HepG2 (cell line): ENCODE data around the gene PARS2.

ENCODE experiments used
- NBN ChIP-seq: fragments of 450-650 bp; conservative IDR thresholded peaks from 2 replicates; pipeline ENCODE4 v1.6.1; 2017
- SRSF9 ChIP-seq: fragments of 200-400 bp; formaldehyde crosslinking; IDR thresholded peaks from 2 replicates; pipeline ENCODE4 v1.6.1; 2018; ENCODE audit warnings: borderline replicate concordance, mild to moderate bottlenecking, low read depth, low read length; ENCODE audit not compliant: insufficient read depth, poor library complexity, severe bottlenecking
- TF ChIP-seq, protein P1 (sequence below): sonication (generic); formaldehyde crosslinking; IDR thresholded peaks from one replicate; pipeline ENCODE4 v1.5.1; 2020; ENCODE audit warnings: mild to moderate bottlenecking, missing genetic modification reagents; ENCODE audit errors: not compliant biosample characterization
- TF ChIP-seq, protein P2 (sequence below): sonication (generic); formaldehyde crosslinking; IDR thresholded peaks from 2 replicates; pipeline ENCODE4 v1.5.1; 2020; ENCODE audit warnings: mild to moderate bottlenecking, missing genetic modification reagents
- TF ChIP-seq, protein P3 (sequence below): IDR thresholded peaks from 2 replicates; pipeline ENCODE4 v1.6.1; 2016
- TF ChIP-seq, protein P4 (sequence below): sonication (generic); formaldehyde crosslinking; IDR thresholded peaks from 2 replicates; pipeline ENCODE4 v1.5.0; 2020; ENCODE audit warnings: missing genetic modification reagents

DNA sequence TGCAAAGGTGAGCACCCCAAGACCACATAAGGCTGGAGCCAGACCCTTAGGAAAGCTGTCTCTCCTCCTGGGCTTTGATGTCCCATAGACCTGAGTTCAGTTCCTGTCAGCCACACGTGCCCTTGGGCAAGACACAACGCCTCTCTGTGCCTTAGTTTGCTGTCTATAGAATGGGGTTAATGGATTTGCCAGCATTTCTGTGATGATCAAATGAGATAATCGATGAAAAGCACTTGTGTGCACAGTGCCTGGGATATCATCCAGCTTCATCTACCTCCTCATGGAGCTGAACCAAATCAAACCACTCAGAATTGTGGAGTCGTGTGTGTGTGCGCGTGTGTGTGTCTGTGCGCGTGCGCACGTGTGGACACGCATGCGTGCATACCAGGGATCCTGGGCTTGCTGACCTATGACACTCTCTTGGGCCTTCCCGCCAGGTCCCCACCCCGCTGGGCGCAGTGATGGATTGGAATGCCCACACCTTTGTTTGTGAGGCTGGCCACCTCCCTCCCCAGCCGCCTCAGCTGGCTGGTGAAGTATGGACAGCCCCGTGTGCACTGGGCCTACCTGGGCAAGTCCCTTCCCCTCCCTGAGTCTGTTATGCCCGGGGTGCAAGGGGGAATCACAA, 31.6 kb upstream of the PARS2 start:
- TF ChIP-seq, protein P1, sequence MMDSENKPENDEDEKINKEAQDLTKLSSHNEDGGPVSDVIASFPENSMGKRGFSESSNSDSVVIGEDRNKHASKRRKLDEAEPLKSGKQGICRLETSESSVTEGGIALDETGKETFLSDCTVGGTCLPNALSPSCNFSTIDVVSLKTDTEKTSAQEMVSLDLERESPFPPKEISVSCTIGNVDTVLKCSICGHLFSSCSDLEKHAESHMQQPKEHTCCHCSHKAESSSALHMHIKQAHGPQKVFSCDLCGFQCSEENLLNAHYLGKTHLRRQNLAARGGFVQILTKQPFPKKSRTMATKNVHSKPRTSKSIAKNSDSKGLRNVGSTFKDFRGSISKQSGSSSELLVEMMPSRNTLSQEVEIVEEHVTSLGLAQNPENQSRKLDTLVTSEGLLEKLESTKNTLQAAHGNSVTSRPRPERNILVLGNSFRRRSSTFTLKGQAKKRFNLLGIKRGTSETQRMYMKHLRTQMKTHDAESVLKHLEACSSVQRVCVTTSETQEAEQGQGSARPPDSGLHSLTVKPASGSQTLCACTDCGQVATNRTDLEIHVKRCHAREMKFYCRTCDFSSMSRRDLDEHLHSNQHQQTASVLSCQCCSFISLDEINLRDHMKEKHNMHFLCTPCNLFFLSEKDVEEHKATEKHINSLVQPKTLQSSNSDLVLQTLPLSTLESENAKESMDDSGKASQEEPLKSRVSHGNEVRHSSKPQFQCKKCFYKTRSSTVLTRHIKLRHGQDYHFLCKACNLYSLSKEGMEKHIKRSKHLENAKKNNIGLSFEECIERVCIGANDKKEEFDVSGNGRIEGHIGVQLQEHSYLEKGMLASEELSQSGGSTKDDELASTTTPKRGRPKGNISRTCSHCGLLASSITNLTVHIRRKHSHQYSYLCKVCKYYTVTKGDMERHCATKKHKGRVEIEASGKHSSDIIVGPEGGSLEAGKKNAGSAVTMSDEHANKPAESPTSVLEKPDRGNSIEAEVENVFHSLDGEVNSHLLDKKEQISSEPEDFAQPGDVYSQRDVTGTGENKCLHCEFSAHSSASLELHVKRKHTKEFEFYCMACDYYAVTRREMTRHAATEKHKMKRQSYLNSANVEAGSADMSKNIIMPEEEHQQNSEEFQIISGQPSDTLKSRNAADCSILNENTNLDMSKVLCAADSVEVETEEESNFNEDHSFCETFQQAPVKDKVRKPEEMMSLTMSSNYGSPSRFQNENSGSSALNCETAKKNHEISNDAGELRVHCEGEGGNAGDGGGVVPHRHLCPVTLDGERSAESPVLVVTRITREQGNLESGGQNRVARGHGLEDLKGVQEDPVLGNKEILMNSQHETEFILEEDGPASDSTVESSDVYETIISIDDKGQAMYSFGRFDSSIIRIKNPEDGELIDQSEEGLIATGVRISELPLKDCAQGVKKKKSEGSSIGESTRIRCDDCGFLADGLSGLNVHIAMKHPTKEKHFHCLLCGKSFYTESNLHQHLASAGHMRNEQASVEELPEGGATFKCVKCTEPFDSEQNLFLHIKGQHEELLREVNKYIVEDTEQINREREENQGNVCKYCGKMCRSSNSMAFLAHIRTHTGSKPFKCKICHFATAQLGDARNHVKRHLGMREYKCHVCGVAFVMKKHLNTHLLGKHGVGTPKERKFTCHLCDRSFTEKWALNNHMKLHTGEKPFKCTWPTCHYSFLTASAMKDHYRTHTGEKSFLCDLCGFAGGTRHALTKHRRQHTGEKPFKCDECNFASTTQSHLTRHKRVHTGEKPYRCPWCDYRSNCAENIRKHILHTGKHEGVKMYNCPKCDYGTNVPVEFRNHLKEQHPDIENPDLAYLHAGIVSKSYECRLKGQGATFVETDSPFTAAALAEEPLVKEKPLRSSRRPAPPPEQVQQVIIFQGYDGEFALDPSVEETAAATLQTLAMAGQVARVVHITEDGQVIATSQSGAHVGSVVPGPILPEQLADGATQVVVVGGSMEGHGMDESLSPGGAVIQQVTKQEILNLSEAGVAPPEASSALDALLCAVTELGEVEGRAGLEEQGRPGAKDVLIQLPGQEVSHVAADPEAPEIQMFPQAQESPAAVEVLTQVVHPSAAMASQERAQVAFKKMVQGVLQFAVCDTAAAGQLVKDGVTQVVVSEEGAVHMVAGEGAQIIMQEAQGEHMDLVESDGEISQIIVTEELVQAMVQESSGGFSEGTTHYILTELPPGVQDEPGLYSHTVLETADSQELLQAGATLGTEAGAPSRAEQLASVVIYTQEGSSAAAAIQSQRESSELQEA (CRISPR knock-in tag) = no peak
- TF ChIP-seq, protein P2, sequence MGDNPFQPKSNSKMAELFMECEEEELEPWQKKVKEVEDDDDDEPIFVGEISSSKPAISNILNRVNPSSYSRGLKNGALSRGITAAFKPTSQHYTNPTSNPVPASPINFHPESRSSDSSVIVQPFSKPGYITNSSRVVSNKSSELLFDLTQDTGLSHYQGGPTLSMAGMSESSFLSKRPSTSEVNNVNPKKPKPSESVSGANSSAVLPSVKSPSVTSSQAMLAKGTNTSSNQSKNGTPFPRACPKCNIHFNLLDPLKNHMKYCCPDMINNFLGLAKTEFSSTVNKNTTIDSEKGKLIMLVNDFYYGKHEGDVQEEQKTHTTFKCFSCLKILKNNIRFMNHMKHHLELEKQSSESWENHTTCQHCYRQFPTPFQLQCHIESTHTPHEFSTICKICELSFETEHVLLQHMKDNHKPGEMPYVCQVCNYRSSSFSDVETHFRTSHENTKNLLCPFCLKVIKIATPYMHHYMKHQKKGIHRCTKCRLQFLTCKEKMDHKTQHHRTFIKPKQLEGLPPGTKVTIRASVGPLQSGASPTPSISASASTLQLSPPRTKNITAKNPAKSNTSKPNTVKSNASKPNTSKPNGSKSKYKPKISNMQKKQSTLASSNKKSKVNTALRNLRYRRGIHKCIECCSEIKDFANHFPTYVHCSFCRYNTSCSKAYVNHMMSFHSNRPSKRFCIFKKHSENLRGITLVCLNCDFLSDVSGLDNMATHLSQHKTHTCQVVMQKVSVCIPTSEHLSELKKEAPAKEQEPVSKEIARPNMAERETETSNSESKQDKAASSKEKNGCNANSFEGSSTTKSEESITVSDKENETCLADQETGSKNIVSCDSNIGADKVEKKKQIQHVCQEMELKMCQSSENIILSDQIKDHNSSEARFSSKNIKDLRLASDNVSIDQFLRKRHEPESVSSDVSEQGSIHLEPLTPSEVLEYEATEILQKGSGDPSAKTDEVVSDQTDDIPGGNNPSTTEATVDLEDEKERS (CRISPR knock-in tag) = no peak
- TF ChIP-seq SRSF9 (no peak), NBN (no peak)
- TF ChIP-seq, protein P3, sequence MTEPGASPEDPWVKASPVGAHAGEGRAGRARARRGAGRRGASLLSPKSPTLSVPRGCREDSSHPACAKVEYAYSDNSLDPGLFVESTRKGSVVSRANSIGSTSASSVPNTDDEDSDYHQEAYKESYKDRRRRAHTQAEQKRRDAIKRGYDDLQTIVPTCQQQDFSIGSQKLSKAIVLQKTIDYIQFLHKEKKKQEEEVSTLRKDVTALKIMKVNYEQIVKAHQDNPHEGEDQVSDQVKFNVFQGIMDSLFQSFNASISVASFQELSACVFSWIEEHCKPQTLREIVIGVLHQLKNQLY (CRISPR knock-in tag) = no peak
- TF ChIP-seq, protein P4, sequence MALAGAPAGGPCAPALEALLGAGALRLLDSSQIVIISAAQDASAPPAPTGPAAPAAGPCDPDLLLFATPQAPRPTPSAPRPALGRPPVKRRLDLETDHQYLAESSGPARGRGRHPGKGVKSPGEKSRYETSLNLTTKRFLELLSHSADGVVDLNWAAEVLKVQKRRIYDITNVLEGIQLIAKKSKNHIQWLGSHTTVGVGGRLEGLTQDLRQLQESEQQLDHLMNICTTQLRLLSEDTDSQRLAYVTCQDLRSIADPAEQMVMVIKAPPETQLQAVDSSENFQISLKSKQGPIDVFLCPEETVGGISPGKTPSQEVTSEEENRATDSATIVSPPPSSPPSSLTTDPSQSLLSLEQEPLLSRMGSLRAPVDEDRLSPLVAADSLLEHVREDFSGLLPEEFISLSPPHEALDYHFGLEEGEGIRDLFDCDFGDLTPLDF = no peak
